Liver (tissue), 9 donors: ENCODE results near the gene CTDSP2. TPM values are rescaled to one million over a fixed set of nuclear protein-coding genes. Genes with fewer than 3 reads are reported as not detected.

Experiments used
- DNase-seq: peaks from one replicate; pipeline ENCODE4 v3.0.0-alpha.2; 2017; ENCODE audit warnings: low spot score
- H3K27ac ChIP-seq, 2 donors: one replicate each; pipeline ENCODE4 v1.7.0; 2013; ENCODE audit warnings: inconsistent platforms in 2 of 2, low read length in 2 of 2, control low read depth in 1 of 2, low read depth in 1 of 2, mild to moderate bottlenecking in 1 of 2
- H3K27me3 ChIP-seq, 4 donors: one replicate each; pipeline versions ENCODE4 v1.6.1 to v1.7.0; 2013; ENCODE audit warnings: low read length in 3 of 4, inconsistent platforms in 1 of 4, mild to moderate bottlenecking in 1 of 4, moderate library complexity in 1 of 4; ENCODE audit not compliant: control insufficient read depth in 4 of 4, insufficient read depth in 4 of 4
- H3K36me3 ChIP-seq, 4 donors: one replicate each; pipeline versions ENCODE4 v1.6.1 to v1.7.0; 2013; ENCODE audit warnings: low read length in 3 of 4, mild to moderate bottlenecking in 3 of 4, low read depth in 1 of 4, moderate library complexity in 1 of 4; ENCODE audit not compliant: control insufficient read depth in 4 of 4, insufficient read depth in 3 of 4
- H3K4me1 ChIP-seq, 4 donors: one replicate each; pipeline versions ENCODE4 v1.6.1 to v1.7.0; 2013; ENCODE audit warnings: low read length in 3 of 4, mild to moderate bottlenecking in 3 of 4, moderate library complexity in 1 of 4; ENCODE audit not compliant: control insufficient read depth in 4 of 4, insufficient read depth in 4 of 4
- H3K4me3 ChIP-seq, 3 donors: one replicate each; pipeline versions ENCODE4 v1.6.1 to v1.7.0; 2013; ENCODE audit warnings: low read length in 3 of 3, control low read depth in 1 of 3, low read depth in 1 of 3, mild to moderate bottlenecking in 1 of 3
- H3K9ac ChIP-seq, 2 donors: one replicate each; pipeline ENCODE4 v1.7.0; 2013; ENCODE audit warnings: low read length in 2 of 2, mild to moderate bottlenecking in 2 of 2, moderate library complexity in 2 of 2, control low read depth in 1 of 2, low read depth in 1 of 2
- H3K9me3 ChIP-seq, 4 donors: one replicate each; pipeline versions ENCODE4 v1.6.1 to v1.7.0; 2013; ENCODE audit warnings: low read length in 3 of 4; ENCODE audit not compliant: control insufficient read depth in 4 of 4
- FOXA1 ChIP-seq: IDR thresholded peaks from 2 replicates; pipeline ENCODE4 v1.6.1; 2016; ENCODE audit warnings: antibody characterized with exemption
- FOXA2 ChIP-seq: IDR thresholded peaks from 2 replicates; pipeline ENCODE4 v1.6.1; 2016; ENCODE audit warnings: antibody characterized with exemption
- GABPA ChIP-seq, 2 donors: IDR thresholded peaks in 1 of 2; conservative IDR thresholded peaks in 1 of 2; 2 replicates each; pipeline ENCODE4 v1.6.1; 2016; ENCODE audit warnings: antibody characterized with exemption in 2 of 2, mild to moderate bottlenecking in 1 of 2, moderate library complexity in 1 of 2
- HNF4A ChIP-seq, 2 donors: conservative IDR thresholded peaks; 2 replicates each; pipeline ENCODE4 v1.6.1; 2016; ENCODE audit warnings: antibody characterized with exemption in 2 of 2, mild to moderate bottlenecking in 2 of 2
- HNF4G ChIP-seq: IDR thresholded peaks from 2 replicates; pipeline ENCODE4 v1.6.1; 2016; ENCODE audit warnings: antibody characterized with exemption
- JUND ChIP-seq, 2 donors: IDR thresholded peaks; 2 replicates each; pipeline ENCODE4 v1.6.1; 2016; ENCODE audit warnings: antibody characterized with exemption in 2 of 2
- NR2F2 ChIP-seq: IDR thresholded peaks from 2 replicates; pipeline ENCODE4 v1.6.1; 2016; ENCODE audit warnings: antibody characterized with exemption
- RAD21 ChIP-seq, 2 donors: IDR thresholded peaks; 2 replicates each; pipeline ENCODE4 v1.6.1; 2016; ENCODE audit warnings: antibody characterized with exemption in 2 of 2, mild to moderate bottlenecking in 2 of 2
- RXRA ChIP-seq, 2 donors: IDR thresholded peaks; 2 replicates each; pipeline ENCODE4 v1.6.1; 2017 to 2018; ENCODE audit warnings: antibody characterized with exemption in 2 of 2, mild to moderate bottlenecking in 1 of 2
- TAF1 ChIP-seq: conservative IDR thresholded peaks from 2 replicates; pipeline ENCODE4 v1.6.1; 2016; ENCODE audit warnings: antibody characterized with exemption, mild to moderate bottlenecking
- YY1 ChIP-seq: IDR thresholded peaks from 2 replicates; pipeline ENCODE4 v1.6.1; 2016; ENCODE audit warnings: antibody characterized with exemption, mild to moderate bottlenecking
- WGBS: extraction: QIAGEN DNeasy Blood & Tissue Kit; methylation state at CpG from one replicate; pipeline ENCODE4 v1.1.7; 2013; 5-methylcytosine and 5-hydroxymethylcytosine counted together
- polyA plus RNA-seq, 2 donors: library from polyadenylated mRNA; stranded (reverse) in 1 of 2; unstranded in 1 of 2; fragments of 200-250 nt in 1 of 2; fragments of >200 nt in 1 of 2; fragmentation: Nextera tagmentation in 1 of 2; extraction: Ambion mirVana in 1 of 2; gene quantifications; one replicate each; pipeline versions ENCODE4 v1.2.1 to v1.2.3, GENCODE V29; 2013 to 2015
- total RNA-seq, 2 donors: library from RNA; depleted of rRNA; stranded (reverse); fragments of >200 nt; gene quantifications; one replicate each; pipeline ENCODE4 v1.2.3, GENCODE V29; 2014
- TF ChIP-seq, protein P1 (sequence below): IDR thresholded peaks from 2 replicates; pipeline ENCODE4 v1.6.1; 2016; ENCODE audit warnings: antibody characterized with exemption
- TF ChIP-seq, protein P2 (sequence below): fragments of 150-350 bp; IDR thresholded peaks from 2 replicates; pipeline ENCODE4 v1.5.1; 2017; ENCODE audit warnings: improper control_type of control experiment, low read depth, low read length; ENCODE audit not compliant: missing input control
- TF ChIP-seq, protein P3 (sequence below): IDR thresholded peaks from 2 replicates; pipeline ENCODE4 v1.6.1; 2016; ENCODE audit warnings: antibody characterized with exemption
- TF ChIP-seq, protein P4 (sequence below): IDR thresholded peaks from 2 replicates; pipeline ENCODE4 v1.6.1; 2016; ENCODE audit warnings: antibody characterized with exemption
- TF ChIP-seq, protein P5 (sequence below): IDR thresholded peaks from 2 replicates; pipeline ENCODE4 v1.6.1; 2016; ENCODE audit warnings: antibody characterized with exemption, mild to moderate bottlenecking
- donor health status: healthy.
- donor health status: healthy.
- donor health status: healthy.
- donor health status: healthy.
- donor health status: healthy.

The CTDSP2 gene
- total and polyA plus RNA-seq, 4 donors, result 20.1 to 60.9 (median 43.7) TPM

DNA sequence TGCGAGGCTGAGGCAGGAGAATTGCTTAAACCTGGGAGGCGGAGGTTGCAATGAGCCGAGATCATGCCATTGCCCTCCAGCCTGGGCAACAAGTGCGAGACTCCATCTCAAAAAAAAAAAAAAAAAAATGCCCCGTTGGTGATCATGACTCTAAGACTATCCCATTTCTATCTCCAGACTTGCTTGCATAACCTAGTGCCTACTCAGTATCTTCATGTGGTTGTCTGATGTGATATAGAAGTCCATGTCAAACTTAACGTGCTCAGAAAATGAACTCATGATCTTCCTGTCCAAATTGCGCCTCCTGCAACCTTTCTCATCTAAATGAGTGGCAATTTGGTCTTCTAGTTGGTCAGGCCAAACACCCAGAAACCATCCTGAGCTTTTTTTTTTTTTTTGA lies 68.6 kb downstream of the CTDSP2 start:
- 98% methylated on average over 7 of the region's 7 CpGs for WGBS

DNA sequence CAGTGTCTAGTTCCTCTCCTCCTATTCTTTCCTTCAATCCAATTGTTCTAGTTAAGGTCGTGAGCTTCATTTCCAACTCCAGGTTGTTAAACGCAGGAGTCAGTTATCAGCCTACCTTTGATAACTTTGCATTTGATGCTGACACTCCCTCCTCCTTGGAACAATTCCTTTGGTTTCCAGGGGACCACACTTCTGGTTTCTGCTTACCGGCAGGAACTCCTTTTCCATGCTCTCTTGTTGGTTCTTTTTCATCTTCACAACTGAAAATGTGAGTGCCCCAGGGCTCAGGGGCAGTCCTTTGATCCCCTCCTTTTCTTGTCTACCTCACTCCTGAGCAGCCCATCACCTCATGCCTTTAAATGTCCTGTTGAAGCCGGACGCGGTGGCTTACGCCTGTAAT lies 69.2 kb downstream of the CTDSP2 start:
- no peak overlapping the region for H3K27ac ChIP-seq
- H3K4me1 ChIP-seq, result peaks cover 0 to 10% (median 6%) of the 10 kb centered on the region in 4 donors
- TF ChIP-seq, protein P1, sequence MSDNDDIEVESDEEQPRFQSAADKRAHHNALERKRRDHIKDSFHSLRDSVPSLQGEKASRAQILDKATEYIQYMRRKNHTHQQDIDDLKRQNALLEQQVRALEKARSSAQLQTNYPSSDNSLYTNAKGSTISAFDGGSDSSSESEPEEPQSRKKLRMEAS, result no peak
- TF ChIP-seq FOXA1 (no peak), HNF4G (no peak), HNF4A (conservative IDR thresholded peaks at IDR 0.05) (no peak)
- 96% methylated on average over 7 of the region's 7 CpGs for WGBS
- no peaks in the 10 kb centered on the region for H3K9me3 ChIP-seq
- no peak overlapping the region for H3K9ac ChIP-seq
- no peak overlapping the region for H3K4me3 ChIP-seq
- no peak for DNase-seq
- H3K36me3 ChIP-seq, result peaks cover 0 to 3% (median 0%) of the 10 kb centered on the region in 4 donors
- H3K27me3 ChIP-seq, result no peaks in the 10 kb centered on the region

More for the DNA sequence above, 68.6 kb downstream of the CTDSP2 start:
- Histone ChIP-seq H3K4me3 (no peak overlapping the region), H3K9ac (no peak overlapping the region), H3K27me3 (no peaks in the 10 kb centered on the region), H3K27ac (no peak overlapping the region), H3K4me1 (peaks cover 0 to 9% (median 5%) of the 10 kb centered on the region in 4 donors), H3K36me3 (peaks cover 0 to 3% (median 0%) of the 10 kb centered on the region in 4 donors), H3K9me3 (no peaks in the 10 kb centered on the region)
- DNase-seq, result no peak
- no peak for TF ChIP-seq YY1
- TF ChIP-seq TAF1, result no peak
- no peak for TF ChIP-seq NR2F2
- TF ChIP-seq, protein P2, sequence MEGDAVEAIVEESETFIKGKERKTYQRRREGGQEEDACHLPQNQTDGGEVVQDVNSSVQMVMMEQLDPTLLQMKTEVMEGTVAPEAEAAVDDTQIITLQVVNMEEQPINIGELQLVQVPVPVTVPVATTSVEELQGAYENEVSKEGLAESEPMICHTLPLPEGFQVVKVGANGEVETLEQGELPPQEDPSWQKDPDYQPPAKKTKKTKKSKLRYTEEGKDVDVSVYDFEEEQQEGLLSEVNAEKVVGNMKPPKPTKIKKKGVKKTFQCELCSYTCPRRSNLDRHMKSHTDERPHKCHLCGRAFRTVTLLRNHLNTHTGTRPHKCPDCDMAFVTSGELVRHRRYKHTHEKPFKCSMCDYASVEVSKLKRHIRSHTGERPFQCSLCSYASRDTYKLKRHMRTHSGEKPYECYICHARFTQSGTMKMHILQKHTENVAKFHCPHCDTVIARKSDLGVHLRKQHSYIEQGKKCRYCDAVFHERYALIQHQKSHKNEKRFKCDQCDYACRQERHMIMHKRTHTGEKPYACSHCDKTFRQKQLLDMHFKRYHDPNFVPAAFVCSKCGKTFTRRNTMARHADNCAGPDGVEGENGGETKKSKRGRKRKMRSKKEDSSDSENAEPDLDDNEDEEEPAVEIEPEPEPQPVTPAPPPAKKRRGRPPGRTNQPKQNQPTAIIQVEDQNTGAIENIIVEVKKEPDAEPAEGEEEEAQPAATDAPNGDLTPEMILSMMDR, result no peak
- TF ChIP-seq, protein P3, sequence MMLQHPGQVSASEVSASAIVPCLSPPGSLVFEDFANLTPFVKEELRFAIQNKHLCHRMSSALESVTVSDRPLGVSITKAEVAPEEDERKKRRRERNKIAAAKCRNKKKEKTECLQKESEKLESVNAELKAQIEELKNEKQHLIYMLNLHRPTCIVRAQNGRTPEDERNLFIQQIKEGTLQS, result no peak
- TF ChIP-seq, protein P1, result no peak
- no peak for TF ChIP-seq HNF4A (conservative IDR thresholded peaks at IDR 0.05)
- no peak for TF ChIP-seq FOXA2
- no peak for TF ChIP-seq FOXA1
- TF ChIP-seq HNF4G, result no peak
- no peak for TF ChIP-seq JUND (IDR thresholded peaks at IDR 0.05)
- TF ChIP-seq RXRA (IDR thresholded peaks at IDR 0.05), result no peak
- no peak for TF ChIP-seq RAD21 (IDR thresholded peaks at IDR 0.05)
- TF ChIP-seq, protein P4, sequence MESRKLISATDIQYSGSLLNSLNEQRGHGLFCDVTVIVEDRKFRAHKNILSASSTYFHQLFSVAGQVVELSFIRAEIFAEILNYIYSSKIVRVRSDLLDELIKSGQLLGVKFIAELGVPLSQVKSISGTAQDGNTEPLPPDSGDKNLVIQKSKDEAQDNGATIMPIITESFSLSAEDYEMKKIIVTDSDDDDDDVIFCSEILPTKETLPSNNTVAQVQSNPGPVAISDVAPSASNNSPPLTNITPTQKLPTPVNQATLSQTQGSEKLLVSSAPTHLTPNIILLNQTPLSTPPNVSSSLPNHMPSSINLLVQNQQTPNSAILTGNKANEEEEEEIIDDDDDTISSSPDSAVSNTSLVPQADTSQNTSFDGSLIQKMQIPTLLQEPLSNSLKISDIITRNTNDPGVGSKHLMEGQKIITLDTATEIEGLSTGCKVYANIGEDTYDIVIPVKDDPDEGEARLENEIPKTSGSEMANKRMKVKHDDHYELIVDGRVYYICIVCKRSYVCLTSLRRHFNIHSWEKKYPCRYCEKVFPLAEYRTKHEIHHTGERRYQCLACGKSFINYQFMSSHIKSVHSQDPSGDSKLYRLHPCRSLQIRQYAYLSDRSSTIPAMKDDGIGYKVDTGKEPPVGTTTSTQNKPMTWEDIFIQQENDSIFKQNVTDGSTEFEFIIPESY, result no peak

DNA sequence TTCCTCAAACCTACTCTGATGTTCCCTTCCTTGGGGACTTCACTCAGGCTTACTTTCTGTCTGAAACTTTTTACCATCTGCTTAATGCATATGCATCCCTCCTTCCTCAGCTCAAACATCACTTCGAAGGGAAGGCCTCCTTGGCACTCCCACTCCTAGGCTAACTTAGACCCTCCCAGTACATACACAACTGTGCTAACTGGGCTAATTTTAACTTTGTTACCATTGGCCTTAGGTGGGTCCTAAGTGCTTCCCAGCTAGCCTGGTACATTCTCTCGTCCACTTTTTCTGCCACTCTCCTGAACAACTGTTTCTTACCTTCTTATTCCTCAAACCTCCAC lies 70.3 kb downstream of the CTDSP2 start:
- DNase-seq, result no peak
- Histone ChIP-seq H3K36me3 (peaks cover 0 to 3% (median 0%) of the 10 kb centered on the region in 4 donors), H3K9ac (no peak overlapping the region), H3K27ac (no peak overlapping the region), H3K27me3 (no peaks in the 10 kb centered on the region), H3K9me3 (no peaks in the 10 kb centered on the region), H3K4me1 (peaks cover 2 to 10% (median 8%) of the 10 kb centered on the region in 4 donors), H3K4me3 (no peak overlapping the region)
- TF ChIP-seq NR2F2 (no peak), YY1 (no peak), FOXA1 (no peak), FOXA2 (no peak), GABPA (IDR thresholded peaks at IDR 0.05 in 1 of 2, conservative IDR thresholded peaks at IDR 0.05 in 1 of 2) (no peak), HNF4G (no peak), RXRA (IDR thresholded peaks at IDR 0.05) (no peak)
- TF ChIP-seq, protein P2, result no peak
- TF ChIP-seq, protein P3, result no peak
- TF ChIP-seq, protein P5, sequence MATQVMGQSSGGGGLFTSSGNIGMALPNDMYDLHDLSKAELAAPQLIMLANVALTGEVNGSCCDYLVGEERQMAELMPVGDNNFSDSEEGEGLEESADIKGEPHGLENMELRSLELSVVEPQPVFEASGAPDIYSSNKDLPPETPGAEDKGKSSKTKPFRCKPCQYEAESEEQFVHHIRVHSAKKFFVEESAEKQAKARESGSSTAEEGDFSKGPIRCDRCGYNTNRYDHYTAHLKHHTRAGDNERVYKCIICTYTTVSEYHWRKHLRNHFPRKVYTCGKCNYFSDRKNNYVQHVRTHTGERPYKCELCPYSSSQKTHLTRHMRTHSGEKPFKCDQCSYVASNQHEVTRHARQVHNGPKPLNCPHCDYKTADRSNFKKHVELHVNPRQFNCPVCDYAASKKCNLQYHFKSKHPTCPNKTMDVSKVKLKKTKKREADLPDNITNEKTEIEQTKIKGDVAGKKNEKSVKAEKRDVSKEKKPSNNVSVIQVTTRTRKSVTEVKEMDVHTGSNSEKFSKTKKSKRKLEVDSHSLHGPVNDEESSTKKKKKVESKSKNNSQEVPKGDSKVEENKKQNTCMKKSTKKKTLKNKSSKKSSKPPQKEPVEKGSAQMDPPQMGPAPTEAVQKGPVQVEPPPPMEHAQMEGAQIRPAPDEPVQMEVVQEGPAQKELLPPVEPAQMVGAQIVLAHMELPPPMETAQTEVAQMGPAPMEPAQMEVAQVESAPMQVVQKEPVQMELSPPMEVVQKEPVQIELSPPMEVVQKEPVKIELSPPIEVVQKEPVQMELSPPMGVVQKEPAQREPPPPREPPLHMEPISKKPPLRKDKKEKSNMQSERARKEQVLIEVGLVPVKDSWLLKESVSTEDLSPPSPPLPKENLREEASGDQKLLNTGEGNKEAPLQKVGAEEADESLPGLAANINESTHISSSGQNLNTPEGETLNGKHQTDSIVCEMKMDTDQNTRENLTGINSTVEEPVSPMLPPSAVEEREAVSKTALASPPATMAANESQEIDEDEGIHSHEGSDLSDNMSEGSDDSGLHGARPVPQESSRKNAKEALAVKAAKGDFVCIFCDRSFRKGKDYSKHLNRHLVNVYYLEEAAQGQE, result no peak
- 92% methylated on average over 2 of the region's 2 CpGs for WGBS
